HL-60 (cell line): ENCODE measurements around the gene OR2T8.

Source experiments
- DNase-seq, 2 experiments: peaks; one replicate each; pipeline ENCODE4 v3.0.0-alpha.2; 2010 to 2020; ENCODE audit warnings: low read depth in 1 of 2, low spot score in 1 of 2
- H3K27ac ChIP-seq: fragments of 250-450 bp; sonication (Bioruptor Pico); replicated peaks from 2 replicates; pipeline ENCODE4 v1.5.1; 2020; ENCODE audit warnings: mild to moderate bottlenecking, moderate library complexity
- H3K27me3 ChIP-seq: fragments of 250-450 bp; sonication (Bioruptor Pico); 2 replicates; pipeline ENCODE4 v1.5.1; 2021; ENCODE audit warnings: mild to moderate bottlenecking, moderate library complexity; ENCODE audit not compliant: insufficient read depth, poor library complexity, severe bottlenecking
- H3K4me3 ChIP-seq: replicated peaks from 2 replicates; pipeline ENCODE4 v1.5.1; 2011; ENCODE audit warnings: mild to moderate bottlenecking, control low read depth, low read length; ENCODE audit not compliant: insufficient read depth
- GABPA ChIP-seq: IDR thresholded peaks from 2 replicates; pipeline ENCODE4 v1.6.1; 2012; ENCODE audit warnings: low read depth
- POLR2AphosphoS5 ChIP-seq: IDR thresholded peaks from 2 replicates; pipeline ENCODE4 v1.6.1; 2012; ENCODE audit warnings: low read depth
- SPI1 ChIP-seq: IDR thresholded peaks from 2 replicates; pipeline ENCODE4 v1.6.1; 2012; ENCODE audit warnings: low read depth, mild to moderate bottlenecking, borderline replicate concordance
- long read RNA-seq: library from polyadenylated mRNA; unstranded; transcript quantifications from one replicate; pipeline ENCODE4 v2.0.0, GENCODE V29; 2020
- TF ChIP-seq, protein P1 (sequence below): IDR thresholded peaks from one replicate; pipeline ENCODE4 v1.5.1; 2011; ENCODE audit warnings: low read length, control low read depth, inconsistent platforms; ENCODE audit not compliant: insufficient read depth
- TF ChIP-seq, protein P2 (sequence below): IDR thresholded peaks from 2 replicates; pipeline ENCODE4 v1.6.1; 2012; ENCODE audit warnings: low read depth; ENCODE audit not compliant: insufficient replicate concordance

OR2T8 gene, protein sequence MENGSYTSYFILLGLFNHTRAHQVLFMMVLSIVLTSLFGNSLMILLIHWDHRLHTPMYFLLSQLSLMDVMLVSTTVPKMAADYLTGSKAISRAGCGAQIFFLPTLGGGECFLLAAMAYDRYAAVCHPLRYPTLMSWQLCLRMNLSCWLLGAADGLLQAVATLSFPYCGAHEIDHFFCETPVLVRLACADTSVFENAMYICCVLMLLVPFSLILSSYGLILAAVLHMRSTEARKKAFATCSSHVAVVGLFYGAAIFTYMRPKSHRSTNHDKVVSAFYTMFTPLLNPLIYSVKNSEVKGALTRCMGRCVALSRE
- long read RNA-seq, result 0 reads

DNA sequence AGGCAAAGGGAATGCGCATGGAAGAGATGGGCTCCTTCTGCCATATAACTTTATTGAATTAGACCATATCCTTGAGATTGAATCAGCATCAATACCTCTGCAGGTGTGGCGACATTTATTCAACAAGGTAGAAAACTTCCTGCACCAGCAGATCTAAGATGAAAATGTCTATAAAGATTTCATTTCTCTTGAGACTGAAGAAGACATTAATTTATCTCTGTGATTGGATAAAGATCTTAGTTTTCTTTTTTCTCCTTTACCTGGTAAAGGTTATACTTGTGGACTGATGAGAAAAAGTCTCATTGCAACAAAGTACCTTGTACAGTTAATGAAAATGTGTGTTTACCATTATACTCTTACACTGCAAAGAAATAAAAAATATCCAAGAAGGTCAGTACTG is at the start of gene OR2T8:
Gene OR2T8 (plus strand): TSS at position 301 of the 400 bp plus-strand sequence. CDS start 766 bp downstream, outside the sequence.
- Histone ChIP-seq H3K27ac (no peak within 1 kb of the TSS), H3K4me3 (no peak within 1 kb of the TSS), H3K27me3 (peaks cover 2% of the 10 kb centered on the region)
- TF ChIP-seq GABPA, result no peak
- no peak for DNase-seq

DNA sequence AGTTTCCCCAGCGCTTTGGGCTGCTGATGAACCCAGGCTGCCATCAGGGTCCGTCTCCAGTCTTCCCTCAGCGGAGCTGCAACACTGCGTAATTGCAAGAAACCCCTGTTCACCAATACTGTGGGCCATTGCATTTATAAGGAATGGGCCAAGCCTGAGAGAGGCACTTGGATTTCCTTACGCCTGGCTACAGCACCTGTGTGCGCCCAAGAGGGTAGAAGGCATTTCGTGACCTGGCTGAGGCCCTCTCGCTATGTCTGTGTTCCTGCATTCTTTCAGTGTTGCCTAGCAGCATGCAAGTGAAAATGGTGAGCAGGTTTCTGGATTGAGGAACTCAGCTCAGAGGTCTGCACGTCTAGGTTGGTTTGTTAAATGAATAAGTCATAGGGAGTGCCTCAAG is 36.7 kb upstream of the OR2T8 start:
- TF ChIP-seq SPI1 (no peak), POLR2AphosphoS5 (no peak), GABPA (no peak)
- TF ChIP-seq, protein P1, sequence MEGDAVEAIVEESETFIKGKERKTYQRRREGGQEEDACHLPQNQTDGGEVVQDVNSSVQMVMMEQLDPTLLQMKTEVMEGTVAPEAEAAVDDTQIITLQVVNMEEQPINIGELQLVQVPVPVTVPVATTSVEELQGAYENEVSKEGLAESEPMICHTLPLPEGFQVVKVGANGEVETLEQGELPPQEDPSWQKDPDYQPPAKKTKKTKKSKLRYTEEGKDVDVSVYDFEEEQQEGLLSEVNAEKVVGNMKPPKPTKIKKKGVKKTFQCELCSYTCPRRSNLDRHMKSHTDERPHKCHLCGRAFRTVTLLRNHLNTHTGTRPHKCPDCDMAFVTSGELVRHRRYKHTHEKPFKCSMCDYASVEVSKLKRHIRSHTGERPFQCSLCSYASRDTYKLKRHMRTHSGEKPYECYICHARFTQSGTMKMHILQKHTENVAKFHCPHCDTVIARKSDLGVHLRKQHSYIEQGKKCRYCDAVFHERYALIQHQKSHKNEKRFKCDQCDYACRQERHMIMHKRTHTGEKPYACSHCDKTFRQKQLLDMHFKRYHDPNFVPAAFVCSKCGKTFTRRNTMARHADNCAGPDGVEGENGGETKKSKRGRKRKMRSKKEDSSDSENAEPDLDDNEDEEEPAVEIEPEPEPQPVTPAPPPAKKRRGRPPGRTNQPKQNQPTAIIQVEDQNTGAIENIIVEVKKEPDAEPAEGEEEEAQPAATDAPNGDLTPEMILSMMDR, result no peak
- TF ChIP-seq, protein P2, sequence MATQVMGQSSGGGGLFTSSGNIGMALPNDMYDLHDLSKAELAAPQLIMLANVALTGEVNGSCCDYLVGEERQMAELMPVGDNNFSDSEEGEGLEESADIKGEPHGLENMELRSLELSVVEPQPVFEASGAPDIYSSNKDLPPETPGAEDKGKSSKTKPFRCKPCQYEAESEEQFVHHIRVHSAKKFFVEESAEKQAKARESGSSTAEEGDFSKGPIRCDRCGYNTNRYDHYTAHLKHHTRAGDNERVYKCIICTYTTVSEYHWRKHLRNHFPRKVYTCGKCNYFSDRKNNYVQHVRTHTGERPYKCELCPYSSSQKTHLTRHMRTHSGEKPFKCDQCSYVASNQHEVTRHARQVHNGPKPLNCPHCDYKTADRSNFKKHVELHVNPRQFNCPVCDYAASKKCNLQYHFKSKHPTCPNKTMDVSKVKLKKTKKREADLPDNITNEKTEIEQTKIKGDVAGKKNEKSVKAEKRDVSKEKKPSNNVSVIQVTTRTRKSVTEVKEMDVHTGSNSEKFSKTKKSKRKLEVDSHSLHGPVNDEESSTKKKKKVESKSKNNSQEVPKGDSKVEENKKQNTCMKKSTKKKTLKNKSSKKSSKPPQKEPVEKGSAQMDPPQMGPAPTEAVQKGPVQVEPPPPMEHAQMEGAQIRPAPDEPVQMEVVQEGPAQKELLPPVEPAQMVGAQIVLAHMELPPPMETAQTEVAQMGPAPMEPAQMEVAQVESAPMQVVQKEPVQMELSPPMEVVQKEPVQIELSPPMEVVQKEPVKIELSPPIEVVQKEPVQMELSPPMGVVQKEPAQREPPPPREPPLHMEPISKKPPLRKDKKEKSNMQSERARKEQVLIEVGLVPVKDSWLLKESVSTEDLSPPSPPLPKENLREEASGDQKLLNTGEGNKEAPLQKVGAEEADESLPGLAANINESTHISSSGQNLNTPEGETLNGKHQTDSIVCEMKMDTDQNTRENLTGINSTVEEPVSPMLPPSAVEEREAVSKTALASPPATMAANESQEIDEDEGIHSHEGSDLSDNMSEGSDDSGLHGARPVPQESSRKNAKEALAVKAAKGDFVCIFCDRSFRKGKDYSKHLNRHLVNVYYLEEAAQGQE, result no peak
- no peak overlapping the region for H3K4me3 ChIP-seq
- no peaks in the 10 kb centered on the region for H3K27me3 ChIP-seq
- DNase-seq, result no peak
- H3K27ac ChIP-seq, result no peak overlapping the region

DNA sequence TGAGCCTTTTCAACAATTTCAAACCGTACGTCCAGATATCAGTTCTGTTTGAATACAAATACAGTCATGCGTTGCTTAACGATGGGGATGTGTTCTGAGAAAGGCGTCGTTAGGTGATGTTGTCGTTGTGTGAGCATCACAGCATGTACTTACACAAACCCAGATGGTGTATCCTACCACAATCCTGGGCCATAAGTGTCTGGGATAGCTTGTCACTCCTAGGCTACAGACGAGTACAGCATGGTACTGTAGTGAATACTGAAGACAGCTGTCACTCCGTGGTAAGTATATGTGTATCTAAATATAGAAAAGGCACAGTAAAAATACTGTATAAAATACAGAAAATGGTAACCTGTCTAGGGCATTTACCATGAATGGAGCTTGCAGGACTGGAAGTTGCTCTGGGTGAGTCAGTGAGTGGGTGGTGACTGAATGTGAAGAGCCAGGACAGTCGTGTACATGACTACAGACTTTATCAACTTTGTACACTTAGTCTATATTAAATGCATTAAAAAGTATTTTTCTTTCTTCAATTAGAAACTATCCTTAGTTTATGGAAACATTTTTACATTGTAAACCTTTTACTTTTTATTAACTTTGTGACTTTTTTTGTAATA is 35.1 kb upstream of the OR2T8 start:
- TF ChIP-seq SPI1 (no peak), GABPA (no peak), POLR2AphosphoS5 (no peak)
- TF ChIP-seq, protein P2, result no peak
- TF ChIP-seq, protein P1, result no peak
- no peaks in the 10 kb centered on the region for H3K27me3 ChIP-seq
- H3K4me3 ChIP-seq, result no peak overlapping the region
- H3K27ac ChIP-seq, result no peak overlapping the region
- DNase-seq, result no peak

DNA sequence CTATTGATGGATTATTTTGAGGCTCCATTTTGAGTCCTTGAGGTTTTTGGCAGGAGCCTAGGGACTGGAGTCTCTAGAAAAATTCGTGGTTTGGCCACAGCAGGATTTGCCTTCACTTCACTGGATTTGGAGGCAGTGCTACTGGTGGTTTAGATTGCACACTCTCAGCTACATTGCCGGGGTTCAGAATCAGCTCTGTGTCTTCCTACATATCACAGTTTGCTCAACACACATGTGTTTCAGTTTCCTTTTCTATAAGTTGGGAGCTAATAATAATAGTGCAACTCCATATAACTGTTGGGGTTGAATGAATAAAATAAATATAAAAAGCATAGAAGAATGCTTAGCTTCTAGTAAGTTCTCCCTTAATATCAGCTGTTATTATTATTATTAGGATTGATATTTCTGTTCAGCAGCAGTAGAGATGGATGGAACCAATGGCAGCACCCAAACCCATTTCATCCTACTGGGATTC is 24.9 kb upstream of the OR2T8 start, which contains the start of gene OR2W3:
Gene OR2W3 (plus strand): TSS at position 425 of the 475 bp plus-strand sequence. CDS start 0 bp downstream, at position 425.
- Histone ChIP-seq H3K27me3 (no peaks in the 10 kb centered on the region), H3K4me3 (no peak within 1 kb of the TSS), H3K27ac (no peak within 1 kb of the TSS)
- no peak for TF ChIP-seq POLR2AphosphoS5
- TF ChIP-seq, protein P2, result no peak
- TF ChIP-seq, protein P1, result no peak
- TF ChIP-seq SPI1, result no peak
- no peak for TF ChIP-seq GABPA
- no peak for DNase-seq
